IPS DF 6.9 (cell line): ENCODE data around the gene PARD6B.

Experiments
- DNase-seq: peaks from one replicate; pipeline ENCODE4 v3.0.0-alpha.2; 2013; ENCODE audit warnings: low read depth, low spot score
- H3K27ac ChIP-seq: one replicate; pipeline ENCODE4 v1.5.1; 2013; ENCODE audit warnings: low read length, control low read depth
- H3K27me3 ChIP-seq: 2 replicates; pipeline ENCODE4 v1.6.1; 2013; ENCODE audit warnings: mild to moderate bottlenecking, low read length; ENCODE audit not compliant: control insufficient read depth, insufficient read depth
- H3K36me3 ChIP-seq: 2 replicates; pipeline ENCODE4 v1.6.1; 2013; ENCODE audit warnings: low read length; ENCODE audit not compliant: control insufficient read depth, insufficient read depth
- H3K4me1 ChIP-seq: 2 replicates; pipeline ENCODE4 v1.6.1; 2013; ENCODE audit warnings: low read length; ENCODE audit not compliant: control insufficient read depth, insufficient read depth
- H3K4me3 ChIP-seq: 2 replicates; pipeline ENCODE4 v1.5.1; 2013; ENCODE audit warnings: mild to moderate bottlenecking, low read length
- H3K9me3 ChIP-seq: 2 replicates; pipeline ENCODE4 v1.6.1; 2013; ENCODE audit warnings: low read length, inconsistent platforms; ENCODE audit not compliant: control insufficient read depth, insufficient read depth
- WGBS: extraction: QIAGEN DNeasy Blood & Tissue Kit; methylation state at CpG from one replicate; pipeline ENCODE4 v1.1.7; 2013; ENCODE audit warnings: mixed read lengths, missing lambda C conversion rate; ENCODE audit not compliant: insufficient read length, insufficient coverage; 5-methylcytosine and 5-hydroxymethylcytosine counted together

PARD6B gene

GRCh38 chr20:50747275-50747674, 15.9 kb downstream of the PARD6B start:
- Histone ChIP-seq H3K9me3 (no peaks in the 10 kb centered on the region), H3K27ac (no peak overlapping the region), H3K27me3 (no peaks in the 10 kb centered on the region), H3K4me3 (no peak overlapping the region), H3K36me3 (peaks cover 7% of the 10 kb centered on the region; the same call in 1 of the 2 replicates), H3K4me1 (peaks cover 6% of the 10 kb centered on the region; the same call in 1 of the 2 replicates)
- 100% methylated on average over 1 of the region's 2 CpGs for WGBS
- no peak for DNase-seq

- H3K9me3 ChIP-seq = no peaks in the 10 kb centered on the region
- 0 out of 2 replicates have a peak, but pooled peaks cover 2% of the 10 kb centered on the region for H3K4me1 ChIP-seq
- H3K36me3 ChIP-seq = peaks cover 7% of the 10 kb centered on the region; the same call in 1 of the 2 replicates
- no peak overlapping the region for H3K27ac ChIP-seq
- WGBS = 100% methylated on average over 3 of the region's 8 CpGs
- H3K27me3 ChIP-seq = no peaks in the 10 kb centered on the region
- DNase-seq = no peak
- no peak overlapping the region for H3K4me3 ChIP-seq
Measured at GRCh38 chr20:50750145-50750671, 18.8 kb downstream of the PARD6B start.

DNA sequence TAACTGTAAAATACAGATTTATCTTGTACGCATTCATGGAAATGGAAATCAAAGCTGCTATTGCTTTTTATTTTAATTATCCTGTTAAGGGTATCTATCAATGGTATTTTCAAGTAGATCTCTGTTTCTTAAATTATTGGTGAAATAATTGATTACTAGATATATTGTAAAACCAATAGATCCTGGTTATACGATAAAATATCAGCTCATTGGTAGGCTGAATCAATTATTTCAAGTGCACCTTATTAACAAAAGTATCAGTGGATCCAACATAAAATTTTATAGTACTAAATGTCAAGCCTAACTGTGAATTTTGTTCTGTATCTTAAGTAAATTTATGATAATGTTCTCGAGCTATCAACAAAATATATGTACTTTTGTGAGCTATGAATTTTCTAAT, 21.8 kb downstream of the PARD6B start:
- no peaks in the 10 kb centered on the region for H3K4me1 ChIP-seq
- H3K36me3 ChIP-seq = peaks cover 7% of the 10 kb centered on the region; the same call in 1 of the 2 replicates
- no CpG with 5 or more reads among the region's 3 CpGs for WGBS
- no peak overlapping the region for H3K4me3 ChIP-seq
- H3K9me3 ChIP-seq = no peaks in the 10 kb centered on the region
- H3K27me3 ChIP-seq = no peaks in the 10 kb centered on the region
- no peak for DNase-seq
- H3K27ac ChIP-seq = no peak overlapping the region

- DNase-seq = no peak
- H3K36me3 ChIP-seq = peaks cover 7% of the 10 kb centered on the region; the same call in 1 of the 2 replicates
- H3K4me3 ChIP-seq = no peak overlapping the region
- H3K27ac ChIP-seq = no peak overlapping the region
- no peaks in the 10 kb centered on the region for H3K27me3 ChIP-seq
- no peaks in the 10 kb centered on the region for H3K4me1 ChIP-seq
- WGBS = no CpG with 5 or more reads among the region's 4 CpGs
- H3K9me3 ChIP-seq = no peaks in the 10 kb centered on the region
Measured at GRCh38 chr20:50754420-50754819, 23.0 kb downstream of the PARD6B start.

DNA sequence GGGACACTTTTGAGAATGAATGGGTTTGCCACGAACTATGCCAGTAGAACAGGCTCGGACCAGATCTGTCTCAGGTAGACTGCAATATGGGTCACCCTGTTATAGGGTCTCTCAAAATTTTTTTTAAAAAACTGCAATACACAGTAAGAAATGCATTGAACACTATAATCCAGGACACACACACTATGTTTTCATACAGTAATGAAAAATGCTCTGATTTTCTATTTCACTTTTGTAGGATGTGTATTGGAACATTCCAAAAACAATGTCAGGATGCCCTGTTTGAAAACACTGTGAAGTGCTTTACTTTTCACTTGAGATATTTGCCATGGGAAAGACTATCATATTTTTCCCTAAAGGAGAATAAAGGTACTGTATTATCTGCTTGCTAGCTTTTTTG, 25.1 kb downstream of the PARD6B start:
- Histone ChIP-seq H3K4me3 (no peak overlapping the region), H3K4me1 (no peaks in the 10 kb centered on the region), H3K27me3 (no peaks in the 10 kb centered on the region), H3K36me3 (no peaks in the 10 kb centered on the region), H3K27ac (no peak overlapping the region), H3K9me3 (no peaks in the 10 kb centered on the region)
- no CpG with 5 or more reads among the region's 2 CpGs for WGBS
- DNase-seq = no peak

DNA sequence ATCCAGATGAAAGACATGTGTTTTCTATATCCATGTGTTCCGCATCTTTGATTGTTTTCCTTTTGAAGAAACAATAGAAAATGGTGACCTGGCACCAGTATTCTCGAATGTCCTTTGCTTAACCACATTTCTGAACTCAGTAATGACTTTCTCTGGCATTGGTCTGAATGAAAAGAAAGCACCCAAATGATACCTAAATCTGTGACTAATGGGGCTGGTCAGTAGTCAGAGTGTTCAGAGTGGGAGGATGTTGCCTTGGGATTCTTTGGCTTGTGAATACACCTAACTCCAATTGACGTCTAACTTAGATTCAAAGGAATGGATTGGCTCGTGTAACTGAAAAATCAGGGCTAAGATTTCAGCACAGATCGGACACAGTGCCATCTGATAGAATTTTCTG, 27.1 kb downstream of the PARD6B start:
- Histone ChIP-seq H3K9me3 (no peaks in the 10 kb centered on the region), H3K4me3 (no peak overlapping the region), H3K27me3 (no peaks in the 10 kb centered on the region), H3K27ac (no peak overlapping the region), H3K36me3 (no peaks in the 10 kb centered on the region), H3K4me1 (peaks cover 2% of the 10 kb centered on the region; the same call in 1 of the 2 replicates)
- DNase-seq = no peak
- WGBS = no CpG with 5 or more reads among the region's 5 CpGs

DNA sequence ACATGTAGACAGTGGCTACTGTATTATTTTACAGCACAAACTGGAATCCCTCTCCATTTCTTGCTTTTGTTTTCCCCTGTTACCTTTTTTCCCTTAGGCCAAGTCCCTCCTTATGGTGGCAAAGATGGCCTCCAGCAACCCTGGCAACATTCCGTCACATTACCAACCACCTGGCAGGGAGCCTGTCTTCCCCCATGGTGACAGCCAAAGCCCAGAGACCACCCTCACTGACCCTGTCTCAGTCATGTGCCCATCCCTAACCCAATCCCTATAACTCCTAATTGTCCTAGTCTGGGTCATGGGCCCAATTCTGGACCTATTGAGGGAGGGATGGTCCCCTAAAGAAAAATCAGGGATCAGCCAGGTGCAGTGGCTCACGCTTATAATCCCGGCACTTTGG, 27.6 kb downstream of the PARD6B start:
- DNase-seq = no peak
- H3K27me3 ChIP-seq = no peaks in the 10 kb centered on the region
- no peak overlapping the region for H3K27ac ChIP-seq
- no peaks in the 10 kb centered on the region for H3K36me3 ChIP-seq
- no peaks in the 10 kb centered on the region for H3K9me3 ChIP-seq
- H3K4me1 ChIP-seq = peaks cover 2% of the 10 kb centered on the region; the same call in 1 of the 2 replicates
- no peak overlapping the region for H3K4me3 ChIP-seq
- WGBS = no CpG with 5 or more reads among the region's 3 CpGs

- Histone ChIP-seq H3K36me3 (no peaks in the 10 kb centered on the region), H3K9me3 (no peaks in the 10 kb centered on the region), H3K4me1 (peaks cover 2% of the 10 kb centered on the region; the same call in 1 of the 2 replicates)
Measured at GRCh38 chr20:50759678-50760077, 28.3 kb downstream of the PARD6B start.

DNA sequence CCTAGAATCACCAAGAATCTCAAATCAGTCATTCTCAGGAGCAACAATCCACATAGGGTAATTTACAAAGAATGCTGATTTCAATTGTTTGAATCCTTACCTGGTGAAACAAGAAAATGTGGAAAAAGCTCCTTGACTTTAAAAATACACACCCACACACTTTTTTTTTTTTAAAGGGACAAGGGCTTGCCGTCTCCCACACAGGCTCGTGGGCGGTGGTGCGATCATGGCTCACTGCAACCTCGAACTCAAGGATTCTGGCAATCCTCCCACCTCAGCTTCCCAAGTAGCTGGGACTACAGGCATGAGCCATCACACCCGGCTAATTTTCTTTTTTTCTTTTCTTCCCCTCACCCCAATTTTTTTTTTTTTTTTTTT, 30.7 kb downstream of the PARD6B start:
- no peaks in the 10 kb centered on the region for H3K36me3 ChIP-seq
- H3K4me1 ChIP-seq = peaks cover 2% of the 10 kb centered on the region; the same call in 1 of the 2 replicates
- no peak overlapping the region for H3K27ac ChIP-seq
- H3K27me3 ChIP-seq = no peaks in the 10 kb centered on the region
- H3K4me3 ChIP-seq = no peak overlapping the region
- no peaks in the 10 kb centered on the region for H3K9me3 ChIP-seq
- WGBS = no CpG with 5 or more reads among the region's 6 CpGs
- DNase-seq = no peak

More at GRCh38 chr20:50759678-50760077, 28.3 kb downstream of the PARD6B start:
- Histone ChIP-seq H3K4me3 (no peak overlapping the region), H3K27ac (no peak overlapping the region), H3K27me3 (no peaks in the 10 kb centered on the region)
- WGBS = no CpG with 5 or more reads among the region's 5 CpGs
- no peak for DNase-seq

DNA sequence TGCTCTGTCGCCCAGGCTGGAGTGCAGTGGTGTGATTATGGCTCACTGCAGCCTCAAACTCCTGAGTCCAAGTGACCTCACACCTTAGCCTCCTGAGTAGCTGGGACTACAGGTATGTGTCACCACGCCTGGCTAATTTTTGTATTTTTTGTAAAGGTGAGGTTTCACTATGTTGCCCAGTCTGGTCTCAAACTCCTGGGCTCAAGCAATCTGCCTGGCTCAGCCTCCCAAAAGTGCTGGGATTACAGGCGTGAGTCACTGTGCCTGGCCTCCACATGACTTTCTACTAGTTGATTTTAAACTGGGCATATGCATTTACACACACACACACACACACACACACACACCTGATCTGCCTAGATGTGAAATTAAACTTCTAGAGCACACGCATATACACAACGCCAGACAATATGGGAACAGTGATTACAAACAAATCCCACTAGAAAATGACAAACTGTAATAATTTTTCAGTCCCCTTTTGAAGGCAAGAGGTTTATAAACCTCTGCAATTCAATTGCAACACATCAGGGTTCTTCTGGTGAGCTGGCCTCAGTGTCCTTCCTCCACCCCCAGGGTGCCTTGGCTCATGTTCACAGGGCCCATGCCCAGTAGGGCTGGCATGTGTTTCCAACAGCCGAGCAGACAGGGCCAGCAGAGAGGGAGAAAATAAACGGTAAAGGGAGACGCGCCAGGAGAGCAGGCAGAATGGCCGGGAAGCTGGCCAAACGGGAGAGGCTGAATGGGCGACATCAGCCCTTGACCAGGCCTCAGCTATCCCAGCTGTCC, 31.2 kb downstream of the PARD6B start:
- Histone ChIP-seq H3K27ac (no peak overlapping the region), H3K4me1 (peaks cover 2% of the 10 kb centered on the region; the same call in 1 of the 2 replicates), H3K36me3 (no peaks in the 10 kb centered on the region), H3K9me3 (no peaks in the 10 kb centered on the region), H3K4me3 (no peak overlapping the region), H3K27me3 (no peaks in the 10 kb centered on the region)
- no peak for DNase-seq
- WGBS = no CpG with 5 or more reads among the region's 12 CpGs
